ENCODE data around the gene CTIF. TPM values are rescaled to one million over a fixed set of nuclear protein-coding genes. Genes with fewer than 3 reads are reported as not detected.
A peak's percentile ranks its signal among the peaks of the same experiment; 100 is the strongest.

Gene CTIF
- total and polyA plus RNA-seq, 5 donors: 41.0 to 78.2 (median 48.5) TPM

DNA sequence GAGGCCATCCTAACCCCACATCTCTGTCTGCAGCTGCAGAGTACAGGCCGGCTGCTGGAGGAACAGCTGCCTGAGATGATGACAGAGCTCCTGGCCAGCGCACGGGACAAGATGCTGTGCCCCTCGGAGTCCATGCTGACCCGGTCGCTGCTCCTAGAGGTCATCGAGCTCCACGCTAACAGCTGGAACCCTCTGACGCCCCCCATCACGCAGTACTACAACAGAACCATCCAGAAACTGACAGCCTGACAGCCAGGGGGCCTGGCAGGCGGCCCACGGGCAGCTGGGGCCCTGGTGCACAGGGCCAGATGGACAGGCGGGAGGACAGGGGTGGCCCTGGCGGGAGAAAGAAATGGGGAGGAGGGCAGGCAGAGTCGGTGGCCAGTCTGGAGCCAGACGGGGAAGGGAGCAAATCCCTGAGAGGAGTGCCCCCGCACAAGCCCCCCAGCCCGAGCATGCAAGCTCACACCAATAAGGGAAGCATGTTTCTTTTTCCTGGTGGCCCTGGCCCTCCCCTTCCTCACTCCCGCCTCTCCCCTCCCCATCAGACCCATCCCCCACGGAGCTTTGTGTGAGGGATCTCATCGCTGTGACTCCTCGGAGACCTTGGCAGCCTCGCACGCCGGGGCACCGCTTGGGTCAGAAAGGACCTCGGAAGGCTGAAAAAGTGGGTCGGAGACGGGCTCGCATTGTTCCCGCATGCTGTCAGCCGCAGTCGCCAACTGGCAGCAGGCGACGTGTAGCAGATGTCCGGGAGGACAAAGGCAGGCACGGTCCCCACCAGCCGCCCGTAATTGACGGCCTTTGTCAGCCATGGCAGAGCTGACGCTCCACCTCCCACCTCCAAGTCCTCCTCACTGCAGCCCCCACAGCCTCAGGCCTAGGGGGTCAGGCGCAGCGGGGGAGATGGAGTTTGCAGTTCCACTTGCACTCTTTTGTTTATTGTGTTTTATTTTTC is 320.8 kb downstream of the CTIF start:
- ATAC-seq: peak; percentile 26 to 50
- H3K4me3 ChIP-seq (ENCODE audit: low read length): no peak overlapping the region
- no peaks in the 10 kb centered on the region for H3K9me3 ChIP-seq (ENCODE audit: control insufficient read depth, low read length)
- WGBS: 43% methylated on average over 43 of the region's 43 CpGs
- DNase-seq: peak; percentile 77 to 91 (median 91)
- intact Hi-C loops (cut with DNase I): loop anchor here in 1 of 4 donors (5.0 kb wide), 1 partner anchor 53 kb away; no protein-coding TSS in a partner anchor
- no peaks in the 10 kb centered on the region for H3K27me3 ChIP-seq (ENCODE audit: control insufficient read depth, insufficient read depth)
- peaks cover 16% of the 10 kb centered on the region for H3K4me1 ChIP-seq (ENCODE audit: control insufficient read depth, insufficient read depth, low read length)
- H3K27ac ChIP-seq (ENCODE audit: low read length): peak overlapping the region; percentile 32

DNA sequence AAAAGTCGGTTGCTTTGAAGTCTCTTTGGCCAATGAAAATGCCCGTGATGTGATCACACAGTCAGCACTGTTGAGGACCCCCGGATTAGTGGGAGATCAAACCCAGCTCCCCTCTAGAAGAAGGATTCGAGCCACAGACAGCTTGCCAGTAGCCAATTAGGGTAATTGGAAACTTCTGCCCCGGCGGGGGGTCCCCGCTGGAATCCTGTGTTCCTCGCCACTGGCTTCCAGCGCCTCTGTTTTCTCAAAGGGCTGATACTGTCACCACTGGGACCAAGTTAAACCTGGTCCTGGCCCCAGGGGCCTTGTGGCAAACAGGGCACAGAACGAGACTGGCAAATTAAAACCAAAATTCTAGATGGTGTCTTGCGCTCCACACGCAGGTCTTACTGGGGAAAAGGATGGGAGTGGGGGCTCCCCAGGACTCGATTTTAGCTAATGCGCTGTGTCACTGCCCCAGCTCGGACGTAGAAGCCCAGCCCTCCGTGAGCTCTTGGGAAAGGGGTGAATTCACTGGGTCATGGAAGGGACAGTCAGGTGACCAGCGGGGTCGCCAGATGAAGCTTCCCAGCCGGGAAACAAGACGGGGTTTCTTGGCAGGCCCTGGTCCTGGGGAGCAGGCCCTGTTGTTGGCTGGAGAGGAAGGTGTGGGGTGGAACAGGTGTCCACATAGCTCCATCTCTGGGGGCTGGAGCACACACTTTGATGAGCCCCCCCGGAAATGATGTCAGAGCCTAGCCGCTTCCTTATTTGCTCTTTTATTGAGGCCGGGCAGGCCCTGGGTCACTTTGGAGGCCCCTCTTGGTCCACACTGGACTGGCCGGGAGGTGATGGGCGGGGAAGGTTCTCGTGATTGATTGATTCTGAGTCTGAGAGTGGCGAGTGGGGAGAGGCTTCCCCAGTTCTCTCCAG is 321.7 kb downstream of the CTIF start:
- no peak overlapping the region for H3K4me3 ChIP-seq (ENCODE audit: low read length)
- no peaks in the 10 kb centered on the region for H3K27me3 ChIP-seq (ENCODE audit: control insufficient read depth, insufficient read depth)
- peak in 2 of 3 donors; percentile 61 to 65 for DNase-seq
- peaks cover 13% of the 10 kb centered on the region for H3K4me1 ChIP-seq (ENCODE audit: control insufficient read depth, insufficient read depth, low read length)
- intact Hi-C loops (cut with DNase I): loop anchor here in 1 of 4 donors (5.0 kb wide), 1 partner anchor 52 kb away; no protein-coding TSS in a partner anchor
- no peak for ATAC-seq
- WGBS: 84% methylated on average over 28 of the region's 28 CpGs
- no peaks in the 10 kb centered on the region for H3K9me3 ChIP-seq (ENCODE audit: control insufficient read depth, low read length)
- H3K27ac ChIP-seq (ENCODE audit: low read length): no peak overlapping the region

DNA sequence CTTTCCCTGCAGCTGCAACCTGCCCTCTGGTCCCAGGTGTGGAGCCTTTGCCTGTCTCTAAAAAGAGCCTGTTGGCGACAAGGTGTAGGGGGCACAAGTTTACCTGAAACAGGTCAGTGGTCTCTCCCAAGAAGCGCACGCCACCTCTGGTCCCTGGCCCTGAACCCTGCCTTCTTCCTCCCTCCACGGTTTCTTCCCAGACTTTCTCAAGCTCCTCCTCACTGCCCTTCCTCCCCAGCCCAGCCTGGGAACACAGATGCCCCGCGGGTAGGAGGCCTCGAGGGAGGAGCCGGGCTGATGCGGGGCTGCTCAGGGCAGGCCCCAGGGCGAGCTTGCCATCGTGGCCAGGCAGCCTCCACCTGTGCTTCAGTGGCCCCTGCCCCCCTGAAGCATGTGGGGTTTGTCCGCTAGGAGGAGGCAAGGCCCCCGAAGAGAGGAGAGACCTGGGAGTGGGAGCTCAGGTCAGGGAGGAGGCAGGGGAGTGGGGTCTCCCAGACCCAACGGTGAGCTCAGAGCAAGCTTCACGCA is 322.4 kb downstream of the CTIF start:
- ATAC-seq (no peak), DNase-seq (peak in 2 of 3 donors; percentile 60 to 62)
- Histone ChIP-seq H3K4me1 (ENCODE audit: control insufficient read depth, insufficient read depth, low read length) (peaks cover 10% of the 10 kb centered on the region), H3K4me3 (ENCODE audit: low read length) (no peak overlapping the region), H3K9me3 (ENCODE audit: control insufficient read depth, low read length) (no peaks in the 10 kb centered on the region), H3K27ac (ENCODE audit: low read length) (no peak overlapping the region), H3K27me3 (ENCODE audit: control insufficient read depth, insufficient read depth) (no peaks in the 10 kb centered on the region)
- intact Hi-C loops (cut with DNase I): loop anchor here in 1 of 4 donors (5.0 kb wide), 1 partner anchor 51 kb away; no protein-coding TSS in a partner anchor
- 78% methylated on average over 15 of the region's 15 CpGs for WGBS

DNA sequence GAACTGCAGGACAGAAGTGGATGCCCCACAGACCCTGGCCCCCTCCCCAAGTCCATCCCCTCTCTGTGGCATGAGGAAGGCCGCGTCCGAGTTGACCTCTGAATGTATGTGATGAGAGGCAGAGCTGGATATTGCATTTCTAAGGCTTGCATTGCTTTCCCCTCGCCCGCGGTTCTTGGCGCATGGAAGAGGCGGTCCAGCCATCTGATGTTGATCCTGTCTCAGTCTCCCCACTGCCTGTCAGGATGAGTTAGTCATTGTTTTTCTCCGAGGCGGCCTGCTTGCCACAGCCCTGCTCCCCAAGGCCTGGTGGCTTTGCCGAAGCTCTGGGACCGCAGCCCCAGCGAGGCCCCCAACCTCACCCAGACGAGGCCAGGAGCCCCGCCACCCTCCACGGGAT is 323.3 kb downstream of the CTIF start:
- ATAC-seq: no peak
- 83% methylated on average over 16 of the region's 16 CpGs for WGBS
- no peaks in the 10 kb centered on the region for H3K9me3 ChIP-seq (ENCODE audit: control insufficient read depth, low read length)
- no peak overlapping the region for H3K4me3 ChIP-seq (ENCODE audit: low read length)
- intact Hi-C loops (cut with DNase I): loop anchor here in 1 of 4 donors (5.0 kb wide), 1 partner anchor 50 kb away; no protein-coding TSS in a partner anchor
- H3K4me1 ChIP-seq (ENCODE audit: control insufficient read depth, insufficient read depth, low read length): peaks cover 10% of the 10 kb centered on the region
- peak overlapping the region; percentile 81 for H3K27ac ChIP-seq (ENCODE audit: low read length)
- no peaks in the 10 kb centered on the region for H3K27me3 ChIP-seq (ENCODE audit: control insufficient read depth, insufficient read depth)
- peak in 2 of 3 donors; percentile 64 to 77 for DNase-seq

DNA sequence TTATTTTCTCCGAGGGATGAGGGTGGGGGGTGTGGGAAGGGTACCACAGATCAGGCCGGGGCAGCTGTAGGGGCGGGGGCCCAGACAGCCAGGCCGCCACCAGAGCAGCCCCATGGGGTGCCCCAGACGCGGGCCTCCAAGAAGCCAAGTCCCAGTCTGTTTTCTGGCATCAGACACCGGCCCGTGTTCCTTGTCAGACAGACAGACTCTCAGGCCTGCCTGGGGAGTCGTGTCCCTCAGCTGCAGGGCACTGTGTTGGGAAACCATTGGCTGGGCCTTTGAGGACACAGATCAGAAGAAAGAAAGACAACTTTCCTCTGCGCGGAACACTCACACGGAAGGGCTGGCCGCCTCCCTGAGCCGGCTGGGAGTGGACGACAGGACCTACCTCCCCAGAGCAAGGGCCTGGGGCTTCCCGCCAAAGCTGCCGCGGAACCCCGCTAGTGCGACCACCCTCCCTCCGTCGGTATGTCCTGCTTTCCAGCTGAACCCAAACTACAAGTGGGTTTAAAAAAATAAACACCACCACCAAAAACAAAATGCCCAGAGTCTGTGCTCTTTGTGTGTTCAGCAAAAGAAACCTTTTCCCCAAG is 323.9 kb downstream of the CTIF start:
- peak; percentile 68 to 76 for ATAC-seq
- no peak overlapping the region for H3K4me3 ChIP-seq (ENCODE audit: low read length)
- intact Hi-C loops (cut with DNase I): loop anchor here in 1 of 4 donors (5.0 kb wide), 1 partner anchor 50 kb away; no protein-coding TSS in a partner anchor
- WGBS: 65% methylated on average over 22 of the region's 22 CpGs
- peaks cover 10% of the 10 kb centered on the region for H3K4me1 ChIP-seq (ENCODE audit: control insufficient read depth, insufficient read depth, low read length)
- H3K27ac ChIP-seq (ENCODE audit: low read length): peak overlapping the region; percentile 71
- H3K27me3 ChIP-seq (ENCODE audit: control insufficient read depth, insufficient read depth): no peaks in the 10 kb centered on the region
- DNase-seq: peak; percentile 89 to 93 (median 90)
- H3K9me3 ChIP-seq (ENCODE audit: control insufficient read depth, low read length): no peaks in the 10 kb centered on the region

DNA sequence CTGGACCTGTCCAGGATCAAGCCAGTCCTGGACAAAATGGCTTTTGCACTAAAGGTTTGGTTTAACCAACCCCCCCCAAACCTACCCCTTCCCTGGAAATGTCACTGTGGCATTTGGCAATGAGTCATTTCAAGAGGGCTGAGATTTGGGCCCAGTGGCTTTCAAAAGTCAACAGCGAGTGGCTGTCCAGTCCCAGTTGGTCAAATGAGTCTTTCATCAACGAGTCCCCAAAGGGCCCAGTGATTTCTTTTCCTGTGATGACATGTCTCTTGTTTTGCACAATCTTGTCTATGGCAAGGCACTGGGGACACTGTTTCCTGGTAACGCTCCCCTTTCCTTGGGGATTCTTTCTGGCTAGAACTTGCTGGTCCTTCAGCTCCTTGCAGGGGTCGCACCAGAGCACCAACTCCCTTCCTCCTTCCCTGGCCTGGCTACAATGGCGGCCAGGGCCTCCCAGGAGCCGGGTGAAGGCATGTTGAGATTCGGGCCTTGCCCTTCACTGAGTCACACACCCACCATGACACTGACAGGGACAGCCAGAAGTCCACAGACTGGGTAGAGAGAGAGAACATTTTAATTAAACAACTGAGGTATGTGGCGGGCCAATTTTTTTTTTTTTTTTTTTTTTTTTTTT is 324.7 kb downstream of the CTIF start:
- Histone ChIP-seq H3K27me3 (ENCODE audit: control insufficient read depth, insufficient read depth) (no peaks in the 10 kb centered on the region), H3K9me3 (ENCODE audit: control insufficient read depth, low read length) (no peaks in the 10 kb centered on the region), H3K4me1 (ENCODE audit: control insufficient read depth, insufficient read depth, low read length) (peaks cover 10% of the 10 kb centered on the region), H3K4me3 (ENCODE audit: low read length) (no peak overlapping the region), H3K27ac (ENCODE audit: low read length) (peak overlapping the region; percentile 71)
- 86% methylated on average over 8 of the region's 8 CpGs for WGBS
- peak; percentile 8 to 41 for ATAC-seq
- intact Hi-C loops (cut with DNase I): loop anchor here in 1 of 4 donors (5.0 kb wide), 1 partner anchor 49 kb away; no protein-coding TSS in a partner anchor
- DNase-seq: peak; percentile 61 to 75 (median 63)

DNA sequence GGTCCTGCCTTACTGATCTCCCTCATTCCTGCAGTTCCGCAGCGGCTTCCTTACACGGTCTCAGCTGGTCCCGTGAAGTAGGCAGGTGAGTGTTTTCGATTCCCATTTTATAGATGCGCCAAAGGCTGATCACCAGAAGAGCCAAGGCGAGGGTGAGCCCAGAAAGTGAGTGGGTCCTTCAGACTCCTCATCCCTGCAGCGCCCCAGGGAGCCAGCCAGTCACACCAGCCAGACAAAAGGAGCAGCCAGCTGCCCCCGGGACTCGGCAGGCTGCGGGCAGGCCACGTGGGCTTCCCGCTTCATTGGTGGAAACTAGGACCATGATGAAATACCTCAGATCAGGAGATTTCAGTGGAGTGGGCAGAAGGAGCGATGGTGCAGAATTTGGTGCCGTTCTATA is 326.0 kb downstream of the CTIF start:
- DNase-seq (peak in 2 of 3 donors; percentile 14 to 24), ATAC-seq (no peak)
- Histone ChIP-seq H3K27me3 (ENCODE audit: control insufficient read depth, insufficient read depth) (no peaks in the 10 kb centered on the region), H3K4me1 (ENCODE audit: control insufficient read depth, insufficient read depth, low read length) (peaks cover 5% of the 10 kb centered on the region), H3K4me3 (ENCODE audit: low read length) (no peak overlapping the region), H3K9me3 (ENCODE audit: control insufficient read depth, low read length) (no peaks in the 10 kb centered on the region), H3K27ac (ENCODE audit: low read length) (no peak overlapping the region)
- intact Hi-C loops (cut with DNase I): loop anchor here in 1 of 4 donors (5.0 kb wide), 1 partner anchor 47 kb away; no protein-coding TSS in a partner anchor
- 98% methylated on average over 15 of the region's 15 CpGs for WGBS

DNA sequence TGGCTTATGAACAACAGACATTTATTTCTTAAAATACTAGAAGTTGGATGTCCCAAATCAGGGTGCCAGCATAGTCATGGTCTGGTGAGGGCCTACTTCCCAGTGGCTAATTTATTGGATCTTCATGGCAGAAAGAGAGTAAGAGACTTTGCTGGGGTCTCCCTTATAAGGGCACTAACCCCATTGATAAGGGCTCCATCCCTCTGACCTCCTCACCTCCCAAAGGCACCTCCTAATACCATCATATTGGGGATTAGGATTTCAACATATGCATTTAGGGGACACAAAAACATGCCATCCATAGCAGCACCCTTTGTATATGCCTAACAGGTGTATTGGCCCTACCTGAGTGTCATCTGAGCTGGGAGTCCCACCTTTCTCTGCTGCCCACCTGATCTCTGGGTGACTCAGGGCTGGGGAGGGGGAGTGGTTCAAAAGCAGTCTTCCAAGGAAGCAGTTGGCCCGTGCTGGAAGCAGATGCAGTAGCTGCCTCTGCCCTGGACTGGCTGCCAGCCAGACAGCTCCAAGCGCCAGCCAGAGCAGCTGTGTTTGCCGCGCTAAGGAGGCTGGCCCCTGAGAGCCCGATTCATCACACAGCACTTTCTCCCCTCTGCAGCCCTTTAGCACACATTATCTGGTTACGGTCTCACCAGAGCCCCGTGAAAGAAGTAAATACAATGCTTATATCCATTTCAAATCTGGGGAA is 327.4 kb downstream of the CTIF start:
- H3K4me1 ChIP-seq (ENCODE audit: control insufficient read depth, insufficient read depth, low read length): peaks cover 5% of the 10 kb centered on the region
- H3K27me3 ChIP-seq (ENCODE audit: control insufficient read depth, insufficient read depth): no peaks in the 10 kb centered on the region
- ATAC-seq (peak; percentile 39 to 47), DNase-seq (peak; percentile 72 to 89 (median 87))
- no peak overlapping the region for H3K4me3 ChIP-seq (ENCODE audit: low read length)
- intact Hi-C loops (cut with DNase I): no loop called here
- WGBS: 26% methylated on average over 7 of the region's 7 CpGs
- no peak overlapping the region for H3K27ac ChIP-seq (ENCODE audit: low read length)
- H3K9me3 ChIP-seq (ENCODE audit: control insufficient read depth, low read length): no peaks in the 10 kb centered on the region

DNA sequence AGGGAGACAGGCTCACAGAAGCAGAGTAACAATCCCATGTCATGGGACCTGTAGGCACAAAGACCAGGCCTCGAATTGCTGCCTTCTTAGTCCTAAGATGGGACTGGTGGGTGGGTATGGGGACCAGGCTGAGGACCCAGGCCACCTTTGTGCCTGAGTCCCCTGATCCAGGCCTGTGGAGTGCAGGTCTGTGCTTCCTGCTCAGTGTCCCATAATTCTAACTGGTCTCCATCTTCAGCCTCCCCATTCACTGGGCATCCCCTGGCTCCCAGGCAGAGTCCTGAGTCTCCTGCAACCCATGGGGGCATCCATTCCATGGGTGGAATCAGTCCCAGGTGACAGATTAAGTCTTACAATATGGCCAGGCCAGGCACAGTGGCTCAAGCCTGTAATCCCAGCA is 328.0 kb downstream of the CTIF start:
- intact Hi-C loops (cut with DNase I): no loop called here

More for the DNA sequence above, 328.0 kb downstream of the CTIF start:
- Histone ChIP-seq H3K4me1 (ENCODE audit: control insufficient read depth, insufficient read depth, low read length) (peaks cover 5% of the 10 kb centered on the region), H3K9me3 (ENCODE audit: control insufficient read depth, low read length) (no peaks in the 10 kb centered on the region), H3K27me3 (ENCODE audit: control insufficient read depth, insufficient read depth) (no peaks in the 10 kb centered on the region), H3K27ac (ENCODE audit: low read length) (no peak overlapping the region), H3K4me3 (ENCODE audit: low read length) (no peak overlapping the region)
- DNase-seq: peak in 1 of 3 donors; percentile 10
- WGBS: 83% methylated on average over 1 of the region's 1 CpG
- ATAC-seq: no peak
